Ascending aorta (tissue), 2 donors: Measurements from ENCODE around the gene CFAP77. TPM values are rescaled to one million over a fixed set of nuclear protein-coding genes. Genes with fewer than 3 reads are reported as not detected.

ENCODE experiments used
- DNase-seq, 2 donors: peaks; one replicate each; pipeline ENCODE4 v3.0.0-alpha.2; 2019; ENCODE audit warnings: low spot score in 2 of 2
- H3K27ac ChIP-seq, 2 donors: fragments of 200-600 bp; sonication (generic); one replicate each; pipeline ENCODE4 v1.5.1; 2016 to 2017; ENCODE audit warnings: mild to moderate bottlenecking in 1 of 2
- H3K27me3 ChIP-seq: fragments of 200-600 bp; sonication (generic); one replicate; pipeline ENCODE4 v1.5.1; 2017
- H3K36me3 ChIP-seq, 2 donors: fragments of 200-600 bp; sonication (generic); one replicate each; pipeline ENCODE4 v1.5.1; 2016
- H3K4me1 ChIP-seq, 2 donors: fragments of 200-600 bp; sonication (generic); one replicate each; pipeline ENCODE4 v1.5.1; 2016 to 2017; ENCODE audit warnings: mild to moderate bottlenecking in 1 of 2
- H3K4me3 ChIP-seq, 2 donors: fragments of 200-600 bp; sonication (generic); one replicate each; pipeline ENCODE4 v1.5.1; 2016 to 2017; ENCODE audit warnings: mild to moderate bottlenecking in 1 of 2
- H3K9me3 ChIP-seq, 2 donors: fragments of 200-600 bp; sonication (generic); one replicate each; pipeline ENCODE4 v1.5.1; 2016
- intact Hi-C: fragments of 100-400 bp; cut with DNase I; formaldehyde crosslinking; loops from one replicate; pipeline ENCODE4 v1.15.1; 2023
- total RNA-seq: library from RNA; depleted of rRNA; stranded (reverse); fragments of >200 nt; gene quantifications from one replicate; pipeline ENCODE4 v1.1.0, GENCODE V29; 2016
- TF ChIP-seq, protein P1 (sequence below), 3 experiments: fragments of 200-600 bp in 2 of 3; fragments of 450-650 bp in 1 of 3; sonication (generic) in 2 of 3; IDR thresholded peaks; one replicate each; pipeline ENCODE4 v1.5.1; 2016 to 2019; ENCODE audit warnings: antibody characterized with exemption in 3 of 3, mild to moderate bottlenecking in 1 of 3, moderate library complexity in 1 of 3

CFAP77 gene
- not detected for total RNA-seq

DNA sequence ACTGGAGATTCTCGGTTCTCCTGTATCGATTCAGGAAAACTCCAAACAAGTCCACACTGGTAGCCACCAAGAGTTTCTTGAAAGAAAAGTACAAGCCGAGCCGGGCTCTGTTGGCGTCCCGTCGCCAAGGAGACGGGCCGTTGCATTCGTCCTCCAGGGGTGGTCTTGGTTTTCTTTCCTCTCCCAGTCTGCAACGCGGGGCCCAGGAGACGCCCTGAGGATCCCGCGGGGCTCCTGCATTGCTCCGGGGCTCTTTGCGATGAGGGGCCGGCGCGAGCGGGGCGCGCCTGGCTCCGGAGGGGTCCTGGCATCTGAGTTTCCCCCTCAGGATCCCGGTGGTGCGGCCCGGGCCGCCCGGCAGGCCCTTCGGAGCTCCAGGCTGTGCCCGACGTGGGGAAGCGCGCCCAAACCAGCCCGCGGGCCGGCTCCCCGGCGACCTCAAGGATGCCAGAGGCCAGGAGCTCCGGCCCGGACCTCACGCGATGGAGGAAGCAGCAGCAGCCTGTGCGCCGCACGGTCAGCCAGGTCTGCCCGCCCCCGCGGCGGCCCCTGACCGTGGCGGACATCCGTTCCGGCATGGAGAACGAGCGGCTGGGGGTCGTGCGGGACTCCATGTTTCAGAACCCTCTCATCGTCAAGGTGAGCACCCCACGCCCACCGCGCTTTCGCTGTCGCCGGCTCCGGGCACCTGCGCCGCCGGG is at the start of gene CFAP77:
Gene CFAP77 (plus strand): TSS at position 384 of the 701 bp plus-strand sequence. CDS start 61 bp downstream, at position 445.
- H3K27me3 ChIP-seq: peaks cover 8% of the 10 kb centered on the region
- TF ChIP-seq, protein P1, sequence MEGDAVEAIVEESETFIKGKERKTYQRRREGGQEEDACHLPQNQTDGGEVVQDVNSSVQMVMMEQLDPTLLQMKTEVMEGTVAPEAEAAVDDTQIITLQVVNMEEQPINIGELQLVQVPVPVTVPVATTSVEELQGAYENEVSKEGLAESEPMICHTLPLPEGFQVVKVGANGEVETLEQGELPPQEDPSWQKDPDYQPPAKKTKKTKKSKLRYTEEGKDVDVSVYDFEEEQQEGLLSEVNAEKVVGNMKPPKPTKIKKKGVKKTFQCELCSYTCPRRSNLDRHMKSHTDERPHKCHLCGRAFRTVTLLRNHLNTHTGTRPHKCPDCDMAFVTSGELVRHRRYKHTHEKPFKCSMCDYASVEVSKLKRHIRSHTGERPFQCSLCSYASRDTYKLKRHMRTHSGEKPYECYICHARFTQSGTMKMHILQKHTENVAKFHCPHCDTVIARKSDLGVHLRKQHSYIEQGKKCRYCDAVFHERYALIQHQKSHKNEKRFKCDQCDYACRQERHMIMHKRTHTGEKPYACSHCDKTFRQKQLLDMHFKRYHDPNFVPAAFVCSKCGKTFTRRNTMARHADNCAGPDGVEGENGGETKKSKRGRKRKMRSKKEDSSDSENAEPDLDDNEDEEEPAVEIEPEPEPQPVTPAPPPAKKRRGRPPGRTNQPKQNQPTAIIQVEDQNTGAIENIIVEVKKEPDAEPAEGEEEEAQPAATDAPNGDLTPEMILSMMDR (IDR thresholded peaks at IDR 0.05): no peak
- H3K4me3 ChIP-seq: peak within 1 kb of the TSS; percentile 59 to 72
- no peak for DNase-seq
- H3K4me1 ChIP-seq: peaks cover 14 to 20% of the 10 kb centered on the region in 2 donors
- H3K36me3 ChIP-seq: no peaks in the 10 kb centered on the region
- H3K27ac ChIP-seq: no peak within 1 kb of the TSS
- intact Hi-C loops: loop anchor here (2.0 to 5.0 kb wide), 2 partner anchors 391 to 467 kb away; partner anchors contain the start of genes AK8 and SPACA9
- no peaks in the 10 kb centered on the region for H3K9me3 ChIP-seq

DNA sequence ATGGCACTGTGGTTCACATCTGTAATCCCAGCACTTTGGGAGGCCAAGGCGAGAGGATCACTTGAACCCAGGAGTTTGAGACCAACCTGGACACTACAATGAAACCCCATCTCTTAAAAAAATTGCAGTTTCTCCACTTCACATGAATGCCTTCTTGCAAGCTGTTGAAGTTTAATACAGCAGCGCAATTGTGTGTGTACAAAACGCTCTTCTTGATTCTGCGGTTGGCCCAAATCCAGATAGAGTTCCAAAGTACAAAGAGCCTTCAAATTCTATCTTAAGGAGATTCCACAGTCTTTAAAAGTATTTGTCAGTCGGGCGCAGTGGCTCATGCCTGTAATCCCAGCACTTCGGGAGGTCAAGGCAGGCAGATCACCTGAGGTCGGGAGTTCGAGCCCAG is 45.9 kb upstream of the CFAP77 start:
- intact Hi-C loops: no loop called here
- no peaks in the 10 kb centered on the region for H3K27me3 ChIP-seq
- no peaks in the 10 kb centered on the region for H3K9me3 ChIP-seq
- H3K36me3 ChIP-seq: no peaks in the 10 kb centered on the region
- no peak overlapping the region for H3K4me3 ChIP-seq
- no peak overlapping the region for H3K27ac ChIP-seq
- no peaks in the 10 kb centered on the region for H3K4me1 ChIP-seq
- no peak for DNase-seq
- TF ChIP-seq, protein P1 (IDR thresholded peaks at IDR 0.05): no peak

DNA sequence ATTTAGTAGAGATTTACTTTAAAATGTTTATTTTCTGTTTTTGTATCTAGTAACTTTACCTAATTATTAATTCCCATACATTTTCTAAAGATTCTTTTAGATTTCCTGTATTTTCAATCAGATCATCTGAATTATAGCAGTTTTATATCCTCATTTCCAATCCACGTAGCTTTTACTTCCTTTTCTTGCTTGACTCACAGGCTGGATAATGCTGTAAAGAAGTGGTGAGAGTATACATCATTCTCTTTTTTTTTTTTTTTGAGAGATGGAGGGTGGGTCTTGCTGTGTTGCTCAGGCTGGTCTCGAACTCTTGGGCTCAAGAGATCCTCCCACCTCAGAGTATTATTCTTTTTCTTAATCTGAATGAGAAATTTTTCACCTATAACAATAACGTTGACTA is 44.0 kb upstream of the CFAP77 start:
- no peak overlapping the region for H3K27ac ChIP-seq
- H3K4me1 ChIP-seq: no peaks in the 10 kb centered on the region
- no peaks in the 10 kb centered on the region for H3K9me3 ChIP-seq
- no peaks in the 10 kb centered on the region for H3K27me3 ChIP-seq
- no peaks in the 10 kb centered on the region for H3K36me3 ChIP-seq
- TF ChIP-seq, protein P1 (IDR thresholded peaks at IDR 0.05): no peak
- intact Hi-C loops: no loop called here
- DNase-seq: no peak
- H3K4me3 ChIP-seq: no peak overlapping the region

DNA sequence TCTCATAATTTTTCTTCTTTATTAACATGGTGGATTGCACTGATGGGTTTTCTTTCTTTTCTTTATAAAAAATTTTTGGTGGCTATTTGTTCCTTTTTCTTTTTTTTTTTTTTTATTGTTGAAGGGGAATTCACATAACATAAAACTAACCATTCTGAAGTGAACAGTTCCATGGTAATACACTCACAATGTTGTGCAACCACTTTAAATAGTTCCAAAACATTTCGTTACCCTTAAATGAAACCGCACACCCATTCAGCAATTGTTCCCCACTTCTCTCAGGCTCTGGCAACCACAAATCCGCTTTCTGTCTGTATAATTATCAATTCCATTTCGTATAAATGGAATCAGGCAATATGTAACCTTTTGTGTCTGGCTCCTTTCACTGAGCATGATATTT is 43.5 kb upstream of the CFAP77 start:
- Histone ChIP-seq H3K36me3 (no peaks in the 10 kb centered on the region), H3K4me1 (no peaks in the 10 kb centered on the region), H3K9me3 (no peaks in the 10 kb centered on the region), H3K27me3 (no peaks in the 10 kb centered on the region), H3K27ac (no peak overlapping the region), H3K4me3 (no peak overlapping the region)
- DNase-seq: no peak
- intact Hi-C loops: no loop called here
- TF ChIP-seq, protein P1 (IDR thresholded peaks at IDR 0.05): no peak

DNA sequence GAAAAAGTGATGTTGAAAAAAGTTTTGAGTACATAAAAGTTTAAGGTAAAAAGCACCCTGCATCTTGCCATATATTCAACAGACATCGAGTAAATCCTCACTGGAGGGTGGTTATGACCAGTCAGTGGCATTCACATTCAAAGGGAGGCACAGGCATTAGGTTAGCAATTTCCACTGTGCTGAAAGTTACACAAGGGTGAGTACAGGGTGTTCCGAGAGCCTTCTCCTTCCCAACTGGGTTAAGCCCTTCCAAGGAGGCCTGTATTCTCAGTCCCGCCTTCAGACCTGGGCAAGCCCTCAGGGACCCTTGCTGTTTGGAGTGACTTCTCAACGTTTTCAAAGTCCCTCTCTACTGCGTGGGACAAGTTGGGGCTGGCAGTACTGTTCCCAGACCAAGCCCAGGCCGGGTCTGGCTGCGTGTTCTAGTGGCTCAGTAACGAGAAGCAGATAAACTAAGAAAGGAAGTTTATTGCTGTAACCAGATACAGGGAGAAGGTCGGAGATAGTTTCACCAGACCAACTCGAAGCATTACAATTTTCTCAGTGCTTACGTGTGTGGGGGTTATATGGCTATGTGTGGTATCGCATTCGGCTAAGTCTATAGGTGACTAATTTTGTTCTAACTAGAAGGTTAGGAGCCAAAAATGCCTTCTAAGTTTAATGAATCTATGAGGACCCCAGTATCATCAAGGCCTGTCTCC is 42.2 kb upstream of the CFAP77 start:
- Histone ChIP-seq H3K9me3 (no peaks in the 10 kb centered on the region), H3K27me3 (no peaks in the 10 kb centered on the region), H3K36me3 (no peaks in the 10 kb centered on the region), H3K4me3 (no peak overlapping the region), H3K27ac (no peak overlapping the region), H3K4me1 (no peaks in the 10 kb centered on the region)
- TF ChIP-seq, protein P1 (IDR thresholded peaks at IDR 0.05): no peak
- intact Hi-C loops: no loop called here
- no peak for DNase-seq
